HepG2 (cell line): Measurements from ENCODE around the gene LRRC8E. TPM values are rescaled to one million over a fixed set of nuclear protein-coding genes. Genes with fewer than 3 reads are reported as not detected.
A peak's percentile ranks its signal among the peaks of the same experiment; 100 is the strongest.

Experiments used
- HOXA9 ChIP-seq: sonication (generic); formaldehyde crosslinking; IDR thresholded peaks from 2 replicates; pipeline ENCODE4 v1.8.1; 2022; ENCODE audit warnings: missing genetic modification reagents, mild to moderate bottlenecking, moderate library complexity, borderline replicate concordance
- KAT2B ChIP-seq: fragments of 150-350 bp; IDR thresholded peaks from 2 replicates; pipeline ENCODE4 v1.6.1; 2014; ENCODE audit warnings: low read depth, low read length, borderline replicate concordance
- NAIF1 ChIP-seq: sonication (generic); formaldehyde crosslinking; IDR thresholded peaks from 2 replicates; pipeline ENCODE4 v1.5.0; 2020; ENCODE audit warnings: mild to moderate bottlenecking, missing genetic modification reagents, borderline replicate concordance
- PAF1 ChIP-seq: IDR thresholded peaks from 2 replicates; pipeline ENCODE4 v1.6.1; 2016; ENCODE audit warnings: missing genetic modification reagents, missing compliant biosample characterization
- PHF20 ChIP-seq: sonication (generic); formaldehyde crosslinking; IDR thresholded peaks from 2 replicates; pipeline ENCODE4 v1.5.0; 2020; ENCODE audit warnings: mild to moderate bottlenecking, missing genetic modification reagents
- SIN3B ChIP-seq: fragments of 150-350 bp; IDR thresholded peaks from 2 replicates; pipeline ENCODE4 v1.6.1; 2014; ENCODE audit warnings: low read length
- SNAI1 ChIP-seq: sonication (generic); formaldehyde crosslinking; IDR thresholded peaks from 2 replicates; pipeline ENCODE4 v1.5.0; 2020; ENCODE audit warnings: mild to moderate bottlenecking, missing genetic modification reagents, borderline replicate concordance
- ZNF138 ChIP-seq: sonication (generic); formaldehyde crosslinking; IDR thresholded peaks from 2 replicates; pipeline ENCODE4 v1.5.0; 2020; ENCODE audit warnings: mild to moderate bottlenecking, low read depth, missing genetic modification reagents
- ZNF20 ChIP-seq: sonication (generic); formaldehyde crosslinking; IDR thresholded peaks from 2 replicates; pipeline ENCODE4 v1.4.0; 2020; ENCODE audit warnings: mild to moderate bottlenecking, moderate library complexity, missing genetic modification reagents
- ZNF569 ChIP-seq: sonication (generic); formaldehyde crosslinking; IDR thresholded peaks from 2 replicates; pipeline ENCODE4 v1.5.0; 2020; ENCODE audit warnings: mild to moderate bottlenecking, missing genetic modification reagents, moderate library complexity, borderline replicate concordance
- ZNF781 ChIP-seq: sonication (generic); formaldehyde crosslinking; IDR thresholded peaks from 2 replicates; pipeline ENCODE4 v1.5.1; 2020; ENCODE audit warnings: borderline replicate concordance, mild to moderate bottlenecking, missing genetic modification reagents; ENCODE audit errors: not compliant biosample characterization
- polyA plus RNA-seq, 8 experiments: library from polyadenylated mRNA; depleted of rRNA in 3 of 8; stranded (reverse) in 7 of 8; unstranded in 1 of 8; fragments of >200 nt; fragmentation: Illumina TruSeq in 4 of 8; extraction: Trizol in 4 of 8; gene quantifications; 2 replicates each; pipeline versions ENCODE4 v1.2.1 to v1.2.3, GENCODE V29; 2011 to 2016; ENCODE audit warnings: low read depth in 4 of 8, missing spikeins in 1 of 8, mixed read lengths in 1 of 8; ENCODE audit not compliant: insufficient read depth in 1 of 8
- total RNA-seq, 5 experiments: library from RNA; depleted of rRNA; stranded (reverse); fragments of >200 nt; fragmentation: Illumina TruSeq; extraction: Trizol; gene quantifications; 2 replicates each; pipeline ENCODE4 v1.2.3, GENCODE V29; 2016; ENCODE audit warnings: low read depth in 1 of 5
- TF ChIP-seq, protein P1 (sequence below): IDR thresholded peaks from 2 replicates; pipeline ENCODE4 v1.6.1; 2016; ENCODE audit warnings: missing biosample characterization, missing genetic modification reagents, low read depth
- TF ChIP-seq, protein P2 (sequence below): sonication (generic); formaldehyde crosslinking; IDR thresholded peaks from 2 replicates; pipeline ENCODE4 v1.8.1; 2023; ENCODE audit warnings: mild to moderate bottlenecking, moderate library complexity, missing genetic modification reagents
- TF ChIP-seq, protein P3 (sequence below): sonication (generic); formaldehyde crosslinking; IDR thresholded peaks from 2 replicates; pipeline ENCODE4 v1.4.0; 2020; ENCODE audit warnings: mild to moderate bottlenecking, missing genetic modification reagents
- TF ChIP-seq, protein P4 (sequence below): sonication (generic); formaldehyde crosslinking; IDR thresholded peaks from 2 replicates; pipeline ENCODE4 v1.5.1; 2020; ENCODE audit warnings: mild to moderate bottlenecking, moderate library complexity, missing genetic modification reagents
- TF ChIP-seq, protein P5 (sequence below): sonication (generic); formaldehyde crosslinking; IDR thresholded peaks from 2 replicates; pipeline ENCODE4 v1.4.0; 2020; ENCODE audit warnings: low read depth, mild to moderate bottlenecking, missing genetic modification reagents
- TF ChIP-seq, protein P6 (sequence below): sonication (generic); formaldehyde crosslinking; IDR thresholded peaks from 2 replicates; pipeline ENCODE4 v1.4.0; 2020; ENCODE audit warnings: missing genetic modification reagents; ENCODE audit errors: not compliant biosample characterization
- TF ChIP-seq, protein P7 (sequence below): IDR thresholded peaks from 2 replicates; pipeline ENCODE4 v1.6.1; 2016; ENCODE audit warnings: mild to moderate bottlenecking, missing biosample characterization, missing genetic modification reagents
- TF ChIP-seq, protein P8 (sequence below): sonication (generic); formaldehyde crosslinking; IDR thresholded peaks from 2 replicates; pipeline ENCODE4 v1.4.0; 2020; ENCODE audit warnings: missing genetic modification reagents

LRRC8E gene
- total and polyA plus RNA-seq, 2 of the 13 experiments (the other 11 are each of a cell fraction or from before 2014, with no cell fraction given): 8.0 to 10.3 TPM

DNA sequence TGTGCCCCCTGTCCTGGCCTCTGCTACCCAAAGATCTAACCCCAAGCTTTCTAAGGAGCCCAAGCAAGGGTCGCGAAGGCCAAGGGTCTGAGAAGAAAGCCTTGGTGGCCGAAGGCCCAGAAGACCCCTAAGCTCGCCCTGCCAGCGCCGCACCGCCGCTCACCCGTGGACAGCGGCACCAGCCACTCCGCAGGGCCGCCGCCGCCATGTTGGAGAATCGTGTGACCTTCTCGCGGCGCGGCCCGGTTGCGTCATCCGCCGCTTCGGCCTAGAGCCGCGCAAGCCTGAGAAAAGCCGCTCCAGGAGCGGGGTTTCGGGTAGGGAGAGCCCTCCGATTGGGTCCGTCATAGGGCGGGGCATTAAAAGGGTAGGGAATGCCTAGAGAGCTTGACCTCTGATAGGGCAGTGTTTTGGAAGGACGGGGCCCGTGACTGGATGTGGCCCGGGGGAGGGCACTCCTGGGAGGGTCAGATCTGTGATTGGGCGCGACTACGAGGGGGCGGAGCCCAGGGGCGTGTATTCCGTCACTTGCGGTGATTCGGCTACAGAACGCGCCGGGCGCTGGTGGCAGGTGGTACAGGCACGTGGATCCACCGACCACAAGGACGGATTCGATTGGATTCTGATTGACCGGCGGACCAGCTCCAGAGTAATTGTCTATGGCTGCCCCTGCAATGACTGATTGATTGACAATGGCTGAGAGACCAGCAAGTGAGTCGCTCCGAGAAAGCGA lies 55.3 kb downstream of the LRRC8E start, which contains the start of gene TIMM44 (continued):
- TF ChIP-seq, protein P1, sequence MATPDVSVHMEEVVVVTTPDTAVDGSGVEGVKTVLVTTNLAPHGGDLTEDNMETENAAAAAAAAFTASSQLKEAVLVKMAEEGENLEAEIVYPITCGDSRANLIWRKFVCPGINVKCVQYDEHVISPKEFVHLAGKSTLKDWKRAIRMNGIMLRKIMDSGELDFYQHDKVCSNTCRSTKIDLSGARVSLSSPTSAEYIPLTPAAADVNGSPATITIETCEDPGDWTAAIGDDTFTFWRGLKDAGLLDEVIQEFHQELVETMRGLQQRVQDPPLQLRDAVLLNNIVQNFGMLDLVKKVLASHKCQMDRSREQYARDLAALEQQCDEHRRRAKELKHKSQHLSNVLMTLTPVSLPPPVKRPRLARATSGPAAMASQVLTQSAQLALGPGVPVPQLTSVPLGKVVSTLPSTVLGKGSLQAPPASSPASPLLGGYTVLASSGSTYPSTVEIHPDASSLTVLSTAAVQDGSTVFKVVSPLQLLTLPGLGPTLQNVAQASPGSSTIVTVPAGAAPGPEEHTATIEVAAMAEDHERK (CRISPR knock-in tag): peak; percentile 17; the same call in 1 of the 2 replicates
- TF ChIP-seq ZNF781 (CRISPR knock-in tag): peak; percentile 90
- TF ChIP-seq, protein P2, sequence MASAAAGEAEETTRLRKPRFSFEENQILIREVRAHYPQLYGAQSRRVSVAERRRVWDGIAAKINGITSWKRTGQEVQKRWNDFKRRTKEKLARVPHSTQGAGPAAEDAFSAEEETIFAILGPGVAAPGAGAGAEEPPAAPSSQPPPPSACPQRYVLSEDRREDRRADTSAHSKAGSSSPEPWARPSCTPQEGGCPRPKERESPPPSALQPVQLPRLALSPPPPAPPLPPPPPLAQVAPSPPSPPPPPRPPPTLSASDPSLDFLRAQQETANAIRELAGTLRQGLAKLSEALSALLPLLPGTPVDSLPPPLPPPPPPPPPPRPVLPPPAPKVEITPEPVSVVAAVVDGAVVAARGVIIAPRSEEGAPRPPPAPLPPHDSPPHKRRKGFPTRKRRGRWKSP: peak; percentile 87
- TF ChIP-seq, protein P3, sequence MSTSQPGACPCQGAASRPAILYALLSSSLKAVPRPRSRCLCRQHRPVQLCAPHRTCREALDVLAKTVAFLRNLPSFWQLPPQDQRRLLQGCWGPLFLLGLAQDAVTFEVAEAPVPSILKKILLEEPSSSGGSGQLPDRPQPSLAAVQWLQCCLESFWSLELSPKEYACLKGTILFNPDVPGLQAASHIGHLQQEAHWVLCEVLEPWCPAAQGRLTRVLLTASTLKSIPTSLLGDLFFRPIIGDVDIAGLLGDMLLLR (CRISPR knock-in tag): peak; percentile 92
- no peak for TF ChIP-seq PAF1 (CRISPR knock-in tag)
- no peak; the same call in 1 of the 2 replicates for TF ChIP-seq ZNF138 (CRISPR knock-in tag)
- TF ChIP-seq, protein P4, sequence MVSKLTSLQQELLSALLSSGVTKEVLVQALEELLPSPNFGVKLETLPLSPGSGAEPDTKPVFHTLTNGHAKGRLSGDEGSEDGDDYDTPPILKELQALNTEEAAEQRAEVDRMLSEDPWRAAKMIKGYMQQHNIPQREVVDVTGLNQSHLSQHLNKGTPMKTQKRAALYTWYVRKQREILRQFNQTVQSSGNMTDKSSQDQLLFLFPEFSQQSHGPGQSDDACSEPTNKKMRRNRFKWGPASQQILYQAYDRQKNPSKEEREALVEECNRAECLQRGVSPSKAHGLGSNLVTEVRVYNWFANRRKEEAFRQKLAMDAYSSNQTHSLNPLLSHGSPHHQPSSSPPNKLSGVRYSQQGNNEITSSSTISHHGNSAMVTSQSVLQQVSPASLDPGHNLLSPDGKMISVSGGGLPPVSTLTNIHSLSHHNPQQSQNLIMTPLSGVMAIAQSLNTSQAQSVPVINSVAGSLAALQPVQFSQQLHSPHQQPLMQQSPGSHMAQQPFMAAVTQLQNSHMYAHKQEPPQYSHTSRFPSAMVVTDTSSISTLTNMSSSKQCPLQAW: peak; percentile 93
- peak; percentile 45; the same call in 1 of the 2 replicates for TF ChIP-seq SIN3B
- peak; percentile 80 for TF ChIP-seq PHF20 (CRISPR knock-in tag)
- TF ChIP-seq, protein P5, sequence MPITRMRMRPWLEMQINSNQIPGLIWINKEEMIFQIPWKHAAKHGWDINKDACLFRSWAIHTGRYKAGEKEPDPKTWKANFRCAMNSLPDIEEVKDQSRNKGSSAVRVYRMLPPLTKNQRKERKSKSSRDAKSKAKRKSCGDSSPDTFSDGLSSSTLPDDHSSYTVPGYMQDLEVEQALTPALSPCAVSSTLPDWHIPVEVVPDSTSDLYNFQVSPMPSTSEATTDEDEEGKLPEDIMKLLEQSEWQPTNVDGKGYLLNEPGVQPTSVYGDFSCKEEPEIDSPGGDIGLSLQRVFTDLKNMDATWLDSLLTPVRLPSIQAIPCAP (CRISPR knock-in tag): no peak
- no peak for TF ChIP-seq KAT2B
- no peak for TF ChIP-seq ZNF20
- peak; percentile 96 for TF ChIP-seq NAIF1
- TF ChIP-seq, protein P6, sequence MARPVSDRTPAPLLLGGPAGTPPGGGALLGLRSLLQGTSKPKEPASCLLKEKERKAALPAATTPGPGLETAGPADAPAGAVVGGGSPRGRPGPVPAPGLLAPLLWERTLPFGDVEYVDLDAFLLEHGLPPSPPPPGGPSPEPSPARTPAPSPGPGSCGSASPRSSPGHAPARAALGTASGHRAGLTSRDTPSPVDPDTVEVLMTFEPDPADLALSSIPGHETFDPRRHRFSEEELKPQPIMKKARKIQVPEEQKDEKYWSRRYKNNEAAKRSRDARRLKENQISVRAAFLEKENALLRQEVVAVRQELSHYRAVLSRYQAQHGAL (CRISPR knock-in tag): no peak
- TF ChIP-seq, protein P7, sequence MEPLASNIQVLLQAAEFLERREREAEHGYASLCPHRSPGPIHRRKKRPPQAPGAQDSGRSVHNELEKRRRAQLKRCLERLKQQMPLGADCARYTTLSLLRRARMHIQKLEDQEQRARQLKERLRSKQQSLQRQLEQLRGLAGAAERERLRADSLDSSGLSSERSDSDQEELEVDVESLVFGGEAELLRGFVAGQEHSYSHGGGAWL (CRISPR knock-in tag): peak; percentile 88
- TF ChIP-seq ZNF569 (CRISPR knock-in tag): no peak
- TF ChIP-seq SNAI1 (CRISPR knock-in tag): peak; percentile 68; the same call in 1 of the 2 replicates
- no peak for TF ChIP-seq HOXA9 (CRISPR knock-in tag)
- TF ChIP-seq, protein P8, sequence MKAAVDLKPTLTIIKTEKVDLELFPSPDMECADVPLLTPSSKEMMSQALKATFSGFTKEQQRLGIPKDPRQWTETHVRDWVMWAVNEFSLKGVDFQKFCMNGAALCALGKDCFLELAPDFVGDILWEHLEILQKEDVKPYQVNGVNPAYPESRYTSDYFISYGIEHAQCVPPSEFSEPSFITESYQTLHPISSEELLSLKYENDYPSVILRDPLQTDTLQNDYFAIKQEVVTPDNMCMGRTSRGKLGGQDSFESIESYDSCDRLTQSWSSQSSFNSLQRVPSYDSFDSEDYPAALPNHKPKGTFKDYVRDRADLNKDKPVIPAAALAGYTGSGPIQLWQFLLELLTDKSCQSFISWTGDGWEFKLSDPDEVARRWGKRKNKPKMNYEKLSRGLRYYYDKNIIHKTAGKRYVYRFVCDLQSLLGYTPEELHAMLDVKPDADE (CRISPR knock-in tag): no peak
